Breast epithelium (tissue), 3 donors: ENCODE measurements around the gene COL28A1.

ENCODE experiments used
- CTCF ChIP-seq, 3 donors: fragments of 450-650 bp; IDR thresholded peaks; one replicate each; pipeline ENCODE4 v1.5.1; 2016 to 2017; ENCODE audit warnings: antibody characterized with exemption in 3 of 3, mild to moderate bottlenecking in 3 of 3, moderate library complexity in 3 of 3
- POLR2A ChIP-seq: fragments of 450-650 bp; IDR thresholded peaks from one replicate; pipeline ENCODE4 v1.6.1; 2016; ENCODE audit warnings: antibody characterized with exemption, mild to moderate bottlenecking, moderate library complexity

- no peak for TF ChIP-seq CTCF (IDR thresholded peaks at IDR 0.05)
- no peak for TF ChIP-seq POLR2A
Measured at GRCh38 chr7:7489546-7489945, 46.1 kb downstream of the COL28A1 start.
